ENCODE data around the gene FBXL22.

Gene FBXL22

GRCh38 chr15:63593705-63594671, 3.2 kb upstream of the FBXL22 start:
- DNase-seq, result no peak

- no peak for DNase-seq
Observed at GRCh38 chr15:63595065-63595464, 2.1 kb upstream of the FBXL22 start.

- DNase-seq, result no peak
Observed at GRCh38 chr15:63595688-63596087, 1.5 kb upstream of the FBXL22 start.

GRCh38 chr15:63596676-63597037, 530 bp upstream of the FBXL22 start:
- no peak for DNase-seq

GRCh38 chr15:63597821-63598220, 634 bp downstream of the FBXL22 start:
- DNase-seq, result no peak

- DNase-seq, result no peak
Observed at GRCh38 chr15:63598473-63599400, 1.6 kb downstream of the FBXL22 start.

- DNase-seq, result no peak
Observed at GRCh38 chr15:63599401-63600000, 2.3 kb downstream of the FBXL22 start.

- DNase-seq, result no peak
Observed at GRCh38 chr15:63600001-63600615, 2.9 kb downstream of the FBXL22 start.

- peak; percentile 88 for DNase-seq
Observed at GRCh38 chr15:63600616-63601025, 3.4 kb downstream of the FBXL22 start.

GRCh38 chr15:63601026-63601703, 4.0 kb downstream of the FBXL22 start:
- DNase-seq, result peak; percentile 49

- peak; percentile 18 for DNase-seq
Observed at GRCh38 chr15:63601704-63602185, 4.6 kb downstream of the FBXL22 start.

- DNase-seq, result no peak
Observed at GRCh38 chr15:63602595-63602994, 5.4 kb downstream of the FBXL22 start.

GRCh38 chr15:63603516-63603915, 6.3 kb downstream of the FBXL22 start:
- DNase-seq, result no peak

- DNase-seq, result no peak
Observed at GRCh38 chr15:63604281-63604680, 7.1 kb downstream of the FBXL22 start.

GRCh38 chr15:63605036-63605435, 7.8 kb downstream of the FBXL22 start:
- DNase-seq, result no peak

- peak; percentile 10 for DNase-seq
Observed at GRCh38 chr15:63605816-63606215, 8.6 kb downstream of the FBXL22 start.

- no peak for DNase-seq
Observed at GRCh38 chr15:63606308-63606707, 9.1 kb downstream of the FBXL22 start.

GRCh38 chr15:63608989-63609388, 11.8 kb downstream of the FBXL22 start:
- no peak for DNase-seq

GRCh38 chr15:63609448-63609847, 12.3 kb downstream of the FBXL22 start:
- DNase-seq, result no peak

GRCh38 chr15:63610209-63610841, 13.1 kb downstream of the FBXL22 start:
- DNase-seq, result no peak

- no peak for DNase-seq
Observed at GRCh38 chr15:63611177-63611576, 14.0 kb downstream of the FBXL22 start.
